ENCODE data around the gene ZNF804A.
A peak's percentile ranks its signal among the peaks of the same experiment; 100 is the strongest.

ZNF804A gene

GRCh38 chr2:184598316-184599053 lies at the start of gene ZNF804A:
Gene ZNF804A, plus strand, starts transcription at chr2:184598529. Its CDS starts 431 bp downstream, at chr2:184598960.
- TF ChIP-seq CTCF (IDR thresholded peaks at IDR 0.05; ENCODE audit: low read depth, low read length), result no peak
- Histone ChIP-seq H3K4me3 (ENCODE audit: low read depth, low read length) (peak within 1 kb of the TSS; percentile 70), H3K9me3 (ENCODE audit: severe bottlenecking) (no peaks in the 10 kb centered on the region), H3K27me3 (ENCODE audit: insufficient read depth, low read depth, severe bottlenecking) (no peaks in the 10 kb centered on the region), H3K36me3 (no peaks in the 10 kb centered on the region), H3K27ac (no peak within 1 kb of the TSS)
- peak; percentile 76 for DNase-seq

GRCh38 chr2:184549153-184549552 lies 49.2 kb upstream of the ZNF804A start:
- Histone ChIP-seq H3K4me3 (ENCODE audit: low read depth, low read length) (no peak overlapping the region), H3K27ac (no peak overlapping the region), H3K9me3 (ENCODE audit: severe bottlenecking) (no peaks in the 10 kb centered on the region), H3K27me3 (ENCODE audit: insufficient read depth, low read depth, severe bottlenecking) (no peaks in the 10 kb centered on the region), H3K36me3 (no peaks in the 10 kb centered on the region)
- DNase-seq, result no peak
- TF ChIP-seq CTCF (IDR thresholded peaks at IDR 0.05; ENCODE audit: low read depth, low read length), result no peak

- Histone ChIP-seq H3K36me3 (no peaks in the 10 kb centered on the region), H3K27ac (no peak overlapping the region), H3K27me3 (ENCODE audit: insufficient read depth, low read depth, severe bottlenecking) (no peaks in the 10 kb centered on the region), H3K9me3 (ENCODE audit: severe bottlenecking) (no peaks in the 10 kb centered on the region), H3K4me3 (ENCODE audit: low read depth, low read length) (no peak overlapping the region)
- no peak for DNase-seq
- no peak for TF ChIP-seq CTCF (IDR thresholded peaks at IDR 0.05; ENCODE audit: low read depth, low read length)
These were observed 46.7 kb upstream of the ZNF804A start for GRCh38 chr2:184551626-184552025.

GRCh38 chr2:184554736-184555135 lies 43.6 kb upstream of the ZNF804A start:
- Histone ChIP-seq H3K27me3 (ENCODE audit: insufficient read depth, low read depth, severe bottlenecking) (no peaks in the 10 kb centered on the region), H3K36me3 (no peaks in the 10 kb centered on the region), H3K4me3 (ENCODE audit: low read depth, low read length) (no peak overlapping the region), H3K27ac (no peak overlapping the region), H3K9me3 (ENCODE audit: severe bottlenecking) (no peaks in the 10 kb centered on the region)
- no peak for TF ChIP-seq CTCF (IDR thresholded peaks at IDR 0.05; ENCODE audit: low read depth, low read length)
- DNase-seq, result no peak

- H3K27me3 ChIP-seq (ENCODE audit: insufficient read depth, low read depth, severe bottlenecking), result no peaks in the 10 kb centered on the region
- TF ChIP-seq CTCF (IDR thresholded peaks at IDR 0.05; ENCODE audit: low read depth, low read length), result no peak
- H3K27ac ChIP-seq, result no peak overlapping the region
- no peak for DNase-seq
- H3K4me3 ChIP-seq (ENCODE audit: low read depth, low read length), result no peak overlapping the region
- no peaks in the 10 kb centered on the region for H3K36me3 ChIP-seq
- H3K9me3 ChIP-seq (ENCODE audit: severe bottlenecking), result no peaks in the 10 kb centered on the region
These were observed 43.0 kb upstream of the ZNF804A start for GRCh38 chr2:184555352-184555751.

GRCh38 chr2:184556639-184557038 lies 41.7 kb upstream of the ZNF804A start:
- no peaks in the 10 kb centered on the region for H3K9me3 ChIP-seq (ENCODE audit: severe bottlenecking)
- H3K36me3 ChIP-seq, result no peaks in the 10 kb centered on the region
- TF ChIP-seq CTCF (IDR thresholded peaks at IDR 0.05; ENCODE audit: low read depth, low read length), result no peak
- H3K27ac ChIP-seq, result no peak overlapping the region
- no peak overlapping the region for H3K4me3 ChIP-seq (ENCODE audit: low read depth, low read length)
- no peak for DNase-seq
- H3K27me3 ChIP-seq (ENCODE audit: insufficient read depth, low read depth, severe bottlenecking), result no peaks in the 10 kb centered on the region
